ENCODE measurements around the gene KLK8.

DNA sequence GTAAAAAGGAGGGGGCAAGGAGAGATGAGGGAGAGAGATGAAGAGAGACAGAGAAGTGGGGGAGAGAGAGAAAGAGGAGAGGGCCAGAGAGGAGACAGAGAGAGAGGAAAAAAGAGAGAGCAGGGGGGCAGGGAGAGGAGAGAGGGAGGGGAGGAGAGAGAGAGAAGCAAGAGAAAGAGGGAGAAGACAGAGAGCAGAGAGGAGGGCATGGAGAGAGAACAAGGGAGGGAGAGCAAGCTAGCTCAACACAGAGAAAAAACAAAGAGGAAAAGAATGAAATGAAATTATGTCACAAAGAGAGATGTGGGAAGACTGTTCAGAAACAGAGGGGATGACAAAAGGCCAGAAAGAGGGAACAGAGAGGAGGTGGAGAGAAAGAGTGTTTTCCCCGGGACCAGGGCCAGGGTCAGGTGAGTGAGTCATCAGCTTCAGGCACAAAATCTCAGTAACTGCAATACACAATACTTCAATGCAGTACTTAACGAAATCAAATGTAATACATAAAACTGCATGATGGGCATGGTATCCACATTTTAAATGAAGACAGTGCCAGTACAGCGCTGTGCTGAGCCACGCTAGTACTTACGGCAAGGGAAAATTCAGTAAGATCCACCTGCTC lies 22.5 kb downstream of the KLK8 start:
- TF ChIP-seq EZH2phosphoT487 (IDR thresholded peaks at IDR 0.05; ENCODE audit: insufficient read depth, low read depth) (no peak), EZH2 (IDR thresholded peaks at IDR 0.05; ENCODE audit: insufficient read depth, poor library complexity, severe bottlenecking) (no peak)

Measured in GM23248 (cell line).